ENCODE results near the gene AREG.
"Not testable (repeated sequence)": the region's sequence is repeated elsewhere in the genome, so short reads cannot be mapped to it uniquely, and the experiment has no call there.

AREG gene

GRCh38 chr4:74444891-74445642, at the start of gene AREG:
Gene AREG (plus strand): TSS chr4:74445136. CDS start chr4:74445346, 210 bp downstream.
- peak; percentile 33 for DNase-seq

- DNase-seq = no peak
These were observed 49.3 kb upstream of the AREG start for GRCh38 chr4:74395633-74396032.

GRCh38 chr4:74397748-74398426, 47.0 kb upstream of the AREG start:
- no peak for DNase-seq

DNA sequence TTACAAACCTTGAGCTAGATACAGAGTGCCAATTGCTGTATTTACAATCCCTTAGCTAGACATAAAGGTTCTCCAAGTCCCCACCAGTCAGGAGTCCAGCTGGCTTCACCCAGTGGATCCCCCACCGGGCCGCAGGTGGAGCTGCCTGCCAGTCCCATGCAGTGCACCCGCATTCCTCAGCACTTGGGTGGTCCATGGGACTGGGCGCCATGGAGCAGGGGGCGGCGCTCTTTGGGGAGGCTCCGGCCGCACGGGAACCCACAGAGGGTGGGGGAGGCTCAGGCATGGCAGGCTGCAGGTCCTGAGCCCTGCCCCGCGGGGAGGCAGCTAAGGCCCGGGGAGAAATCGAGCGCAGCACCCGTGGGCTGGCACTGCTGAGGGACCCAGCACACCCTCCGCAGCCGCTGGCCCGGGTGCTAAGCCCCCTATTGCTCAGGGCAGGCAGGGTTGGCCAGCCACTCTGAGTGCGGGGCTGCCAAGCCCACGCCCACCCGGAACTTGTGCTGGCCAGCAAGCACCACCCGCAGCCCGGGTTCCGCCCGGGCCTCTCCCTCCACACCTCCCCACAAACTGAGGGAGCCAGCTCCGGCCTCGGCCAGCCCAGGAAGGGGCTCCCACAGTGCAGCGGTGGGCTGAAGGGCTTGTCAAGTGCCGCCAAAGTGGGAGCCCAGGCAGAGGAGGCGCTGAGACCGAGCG, 45.9 kb upstream of the AREG start:
- not testable (repeated sequence) for DNase-seq

GRCh38 chr4:74400395-74400794, 44.5 kb upstream of the AREG start:
- no peak for DNase-seq

GRCh38 chr4:74402692-74403456, 42.1 kb upstream of the AREG start:
- DNase-seq = no peak

DNA sequence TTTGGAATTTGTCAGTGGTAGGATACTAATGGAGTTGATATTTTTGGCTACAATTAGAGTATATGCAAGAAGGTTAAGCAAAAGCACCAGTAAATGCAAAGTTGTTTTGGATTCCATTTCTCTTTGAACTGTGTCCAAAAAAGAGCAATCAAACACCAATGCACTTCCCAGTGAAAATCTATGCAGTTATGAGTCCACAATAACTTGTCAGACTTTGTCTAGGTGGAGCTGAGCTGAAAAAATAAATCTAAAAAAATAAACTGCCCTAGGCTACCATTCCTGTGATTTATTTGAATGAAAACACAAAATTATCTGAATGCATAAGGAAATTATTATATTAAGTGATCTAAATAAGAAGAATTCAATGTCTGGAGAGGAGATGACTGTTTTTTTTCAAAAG, 37.0 kb upstream of the AREG start:
- no peak for DNase-seq

DNA sequence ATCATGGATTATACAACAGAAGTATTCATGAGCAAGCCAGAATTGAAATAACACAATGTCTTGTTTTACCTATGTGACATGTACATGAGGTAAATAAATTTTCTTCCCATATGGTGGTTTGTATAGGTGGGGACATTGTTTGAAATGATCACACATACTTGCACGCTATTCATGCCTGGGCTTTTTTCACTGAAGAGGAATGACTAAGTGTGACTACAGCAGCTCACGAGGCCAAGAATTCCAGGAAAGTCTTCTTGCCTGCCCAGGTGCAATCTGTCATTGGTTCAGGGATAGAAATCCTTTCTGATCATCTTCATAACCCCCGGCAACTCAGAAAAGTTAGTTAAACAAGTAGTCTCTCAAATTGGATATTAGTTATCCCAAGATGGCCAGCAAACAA, 36.3 kb upstream of the AREG start:
- DNase-seq = no peak

- no peak for DNase-seq
These were observed 34.7 kb upstream of the AREG start for GRCh38 chr4:74410272-74410671.

GRCh38 chr4:74412225-74412624, 32.7 kb upstream of the AREG start:
- DNase-seq = no peak

GRCh38 chr4:74413265-74413664, 31.7 kb upstream of the AREG start:
- DNase-seq = no peak

DNA sequence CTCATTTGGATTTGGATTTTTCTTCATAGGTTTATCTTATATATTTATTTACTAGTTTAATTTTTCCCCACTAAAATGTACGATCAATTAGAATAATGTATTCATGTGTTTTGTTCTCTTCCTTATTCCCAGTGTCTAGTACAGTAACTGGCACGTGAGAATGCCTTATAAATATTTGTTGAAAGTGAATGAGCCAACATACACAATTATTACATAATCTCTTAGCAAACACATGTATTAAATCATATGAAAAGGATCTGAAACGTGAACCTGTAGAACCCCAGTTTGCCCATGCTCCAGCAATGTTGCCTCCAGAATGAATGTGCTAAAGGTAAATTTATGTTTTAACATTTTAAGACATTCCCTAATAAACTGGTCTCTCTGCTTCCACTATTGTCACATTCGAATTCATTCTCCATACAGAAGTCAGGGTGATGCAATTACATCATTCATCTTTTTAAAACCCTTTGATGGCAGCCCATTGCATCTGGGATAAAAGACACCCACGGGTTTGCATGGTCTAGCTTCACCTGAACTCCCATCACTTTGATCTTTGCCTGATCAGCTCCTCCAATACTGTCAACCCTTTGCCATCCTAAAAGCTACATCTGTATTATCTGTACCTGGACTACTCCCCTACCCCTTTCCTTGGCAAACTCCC, 30.7 kb upstream of the AREG start:
- DNase-seq = no peak

GRCh38 chr4:74415602-74416300, 29.2 kb upstream of the AREG start:
- no peak for DNase-seq

DNA sequence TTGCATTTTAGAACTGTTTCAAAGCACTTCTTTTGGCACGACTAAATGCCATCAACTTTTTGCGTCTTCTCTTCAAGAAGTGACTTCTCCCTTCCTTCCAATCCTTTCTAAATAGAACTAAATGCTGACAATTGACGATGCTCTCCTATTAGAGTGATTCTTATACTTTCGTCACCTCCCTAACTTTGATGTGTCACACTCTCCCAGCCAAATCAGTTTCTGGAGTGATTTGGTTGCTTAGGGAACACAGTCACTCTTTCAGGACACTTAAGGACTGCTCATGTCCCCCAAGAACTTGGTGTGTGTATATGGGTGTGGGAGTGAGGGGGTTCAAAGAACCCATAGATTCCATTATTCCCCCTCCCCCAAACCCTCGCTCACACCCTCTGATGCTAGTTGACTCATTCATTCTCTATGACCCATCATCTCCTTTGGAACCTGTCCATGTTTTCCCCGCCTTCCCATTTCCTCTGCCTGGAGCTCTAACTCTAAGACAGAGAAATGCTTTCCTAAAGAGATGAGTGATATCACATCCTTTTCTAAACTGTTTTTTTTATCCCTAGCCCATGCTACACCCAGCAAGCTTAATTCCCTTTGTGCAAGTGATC, 26.8 kb upstream of the AREG start:
- DNase-seq = no peak

- DNase-seq = no peak
These were observed 24.1 kb upstream of the AREG start for GRCh38 chr4:74420863-74421262.

- no peak for DNase-seq
These were observed 21.8 kb upstream of the AREG start for GRCh38 chr4:74423104-74423503.

GRCh38 chr4:74424111-74424510, 20.8 kb upstream of the AREG start:
- DNase-seq = no peak

- DNase-seq = no peak
These were observed 18.8 kb upstream of the AREG start for GRCh38 chr4:74426101-74426500.

DNA sequence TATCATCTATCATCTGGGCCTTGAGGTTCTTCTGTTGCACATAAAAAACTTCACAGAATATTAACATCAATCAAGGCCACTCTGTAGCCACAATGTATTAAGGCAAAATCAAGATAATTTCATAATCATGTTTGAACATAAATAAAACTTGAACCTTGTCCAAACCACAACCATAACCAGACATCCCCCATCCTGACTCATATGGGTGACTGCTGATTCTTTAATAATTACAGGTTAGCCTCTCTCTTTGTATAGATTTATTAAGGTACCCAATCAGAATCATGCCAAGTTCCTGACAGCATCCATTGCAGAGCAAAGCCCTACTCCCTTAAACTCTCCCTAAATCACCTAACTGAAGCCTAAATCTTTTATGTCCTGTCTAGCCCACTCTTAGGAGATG, 16.7 kb upstream of the AREG start:
- DNase-seq = no peak

GRCh38 chr4:74431113-74431826, 13.7 kb upstream of the AREG start:
- DNase-seq = no peak

DNA sequence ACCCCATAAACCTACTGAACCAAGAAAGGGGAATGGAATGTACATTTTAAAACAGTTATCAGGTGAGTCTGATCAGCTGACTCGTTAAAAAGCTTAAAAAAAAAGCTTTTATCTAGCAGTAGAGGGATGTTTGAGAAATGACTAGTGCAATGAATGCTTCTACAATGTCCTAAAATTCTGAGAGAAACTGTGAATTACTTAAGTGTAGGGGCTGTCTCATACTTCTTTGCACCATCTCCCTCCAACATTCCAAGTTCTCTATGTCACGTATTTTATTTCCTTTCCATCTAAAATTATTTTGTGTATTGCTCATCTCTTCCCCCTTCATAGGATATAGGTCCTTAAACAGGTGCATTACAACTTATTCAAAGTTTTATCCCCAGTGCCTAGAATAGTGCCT, 11.9 kb upstream of the AREG start:
- DNase-seq = no peak
